Mesangial cell (primary cell): Measurements from ENCODE around the gene SNPH. TPM values are rescaled to one million over a fixed set of nuclear protein-coding genes. Genes with fewer than 3 reads are reported as not detected.

Experiments used
- total RNA-seq: library from RNA; depleted of rRNA; stranded (reverse); fragments of >200 nt; gene quantifications from 2 replicates; pipeline ENCODE4 v1.2.3, GENCODE V29; 2015

SNPH gene
- total RNA-seq = 6.8 and 8.6 TPM in 2 replicates

GRCh38 chr20:1266167-1266973 lies at the start of gene SNPH:
Gene SNPH, plus strand, starts transcription at chr20:1266294. Its CDS starts 29,946 bp downstream, at chr20:1296240.

GRCh38 chr20:1225783-1226654 lies 40.1 kb upstream of the SNPH start, which contains the start of gene RAD21L1:
Gene RAD21L1, plus strand, starts transcription at chr20:1226044. Its CDS starts 2,410 bp downstream, at chr20:1228454.

DNA sequence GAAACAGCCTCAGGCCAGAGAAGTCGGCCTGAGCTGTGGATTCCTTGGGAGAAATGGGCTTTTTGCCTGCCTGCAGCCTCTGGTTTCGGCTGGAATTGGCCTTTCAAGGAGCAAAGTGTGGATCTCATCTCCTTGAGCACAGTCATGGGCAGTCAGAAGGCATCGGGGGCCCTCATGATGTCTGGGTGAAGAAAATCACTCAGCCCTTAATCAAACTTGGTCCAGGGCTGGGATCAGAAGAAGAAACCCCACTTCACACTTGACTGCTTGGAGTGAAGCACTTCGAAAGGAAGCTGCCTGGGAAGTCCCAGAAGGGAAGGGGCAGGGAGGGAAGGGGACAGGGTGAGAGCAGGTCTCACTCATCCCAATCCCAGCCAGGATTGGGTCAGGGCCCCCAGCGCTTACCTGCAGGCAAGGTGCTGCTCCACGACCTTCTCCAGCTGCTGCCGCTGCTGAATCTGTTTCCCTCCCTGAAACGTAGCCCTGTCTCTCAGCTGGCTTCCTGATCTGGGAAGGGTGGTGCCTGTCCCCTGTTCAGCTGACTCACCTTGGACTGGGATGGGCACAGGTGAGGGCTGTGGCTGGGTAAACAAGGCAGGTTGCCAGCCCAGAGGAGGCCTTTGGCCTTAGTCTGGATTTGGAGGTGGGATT lies 62.7 kb downstream of the SNPH start, which contains the start of gene SDCBP2:
TSS of gene SDCBP2 (minus strand) at position 460 of the 651 bp plus-strand sequence. CDS start 8,723 bp downstream, outside the sequence.

Other genes starting within 250 kb of the SNPH start
- 73.0 and 147 TPM in 2 replicates for gene PSMF1, start 147.7 kb upstream of the SNPH start, total RNA-seq
- not detected in 2 replicates for gene TMEM74B, start 81.3 kb upstream of the SNPH start, total RNA-seq
- 0.13 TPM in 1 of 2 replicates, not detected in the other for gene C20orf202, start 62.8 kb upstream of the SNPH start, total RNA-seq
- not detected in 2 replicates for gene RAD21L1, start 40.2 kb upstream of the SNPH start, total RNA-seq
- 0.65 and 2.3 TPM in 2 replicates for gene SDCBP2, start 62.8 kb downstream of the SNPH start, total RNA-seq
- gene FKBP1A, start 126.8 kb downstream of the SNPH start, total RNA-seq = 99.5 and 139 TPM in 2 replicates
- gene NSFL1C, start 200.6 kb downstream of the SNPH start, total RNA-seq = 29.5 and 33.7 TPM in 2 replicates
- not detected in 2 replicates for gene SIRPB2, start 225.1 kb downstream of the SNPH start, total RNA-seq